Neural cell (in vitro differentiated cells): ENCODE measurements around the gene PPP2R5A. TPM values are rescaled to one million over a fixed set of nuclear protein-coding genes. Genes with fewer than 3 reads are reported as not detected.

Experiments
- H2AFZ ChIP-seq: fragments of 200-600, 300-800 bp; sonication (generic), shearing (Covaris generic); 2 replicates; pipeline ENCODE4 v1.6.0; 2014; ENCODE audit warnings: low read depth, mild to moderate bottlenecking, antibody characterized with exemption, low read length, moderate library complexity
- H3F3A ChIP-seq: fragments of 200-600 bp; shearing (Covaris generic); 2 replicates; pipeline ENCODE4 v1.6.1; 2016; ENCODE audit warnings: mild to moderate bottlenecking, moderate library complexity, mixed read lengths, antibody characterized with exemption, low read length; ENCODE audit not compliant: insufficient read depth, poor library complexity, severe bottlenecking
- H3K27ac ChIP-seq: fragments of 200-600, 300-800 bp; sonication (generic), shearing (Covaris generic); 2 replicates; pipeline ENCODE4 v1.5.1; 2014; ENCODE audit warnings: mild to moderate bottlenecking, low read length, moderate library complexity
- H3K27me3 ChIP-seq: fragments of 300-800, 200-600 bp; sonication (generic), shearing (Covaris generic); 2 replicates; pipeline ENCODE4 v1.6.0; 2014; ENCODE audit warnings: mild to moderate bottlenecking, low read depth, low read length, moderate library complexity; ENCODE audit not compliant: insufficient read depth
- H3K36me3 ChIP-seq: fragments of 300-800, 200-600 bp; sonication (generic), shearing (Covaris generic); 2 replicates; pipeline ENCODE4 v1.5.1; 2014; ENCODE audit warnings: mild to moderate bottlenecking, antibody characterized with exemption, low read length, moderate library complexity; ENCODE audit not compliant: insufficient read depth
- H3K4me2 ChIP-seq: fragments of 300-800, 200-600 bp; sonication (generic), shearing (Covaris generic); 2 replicates; pipeline ENCODE4 v1.6.0; 2014; ENCODE audit warnings: mild to moderate bottlenecking, low read length
- H3K4me3 ChIP-seq: fragments of 300-800, 200-600 bp; sonication (generic), shearing (Covaris generic); 2 replicates; pipeline ENCODE4 v1.5.1; 2014; ENCODE audit warnings: mild to moderate bottlenecking, low read length, moderate library complexity
- H3K79me2 ChIP-seq: fragments of 200-600 bp; shearing (Covaris generic); replicated peaks from 2 replicates; pipeline ENCODE4 v1.6.0; 2014; ENCODE audit warnings: mild to moderate bottlenecking, low read length, moderate library complexity; ENCODE audit not compliant: insufficient read depth
- H3K9ac ChIP-seq: fragments of 300-800, 200-600 bp; sonication (generic), shearing (Covaris generic); 2 replicates; pipeline ENCODE4 v1.6.1; 2016; ENCODE audit warnings: mild to moderate bottlenecking, low read length, mixed read lengths
- H3K9me2 ChIP-seq: fragments of 200-600 bp; shearing (Covaris generic); 2 replicates; pipeline ENCODE4 v1.6.1; 2016; ENCODE audit warnings: mild to moderate bottlenecking, low read length, mixed read lengths; ENCODE audit not compliant: insufficient read depth
- H3K9me3 ChIP-seq: fragments of 200-600, 300-800 bp; sonication (generic), shearing (Covaris generic); 2 replicates; pipeline ENCODE4 v1.6.1; 2016; ENCODE audit warnings: mild to moderate bottlenecking, mixed run types, low read length, moderate library complexity, mixed read lengths
- H4K20me1 ChIP-seq: fragments of 200-600 bp; shearing (Covaris generic); 2 replicates; pipeline ENCODE4 v1.6.1; 2016; ENCODE audit warnings: mild to moderate bottlenecking, mixed run types; ENCODE audit not compliant: insufficient read depth
- CTCF ChIP-seq: fragments of 450-650 bp; IDR thresholded peaks from 2 replicates; pipeline ENCODE4 v1.5.1; 2014; ENCODE audit warnings: antibody characterized with exemption, mild to moderate bottlenecking, moderate library complexity; ENCODE audit not compliant: poor library complexity, severe bottlenecking
- EP300 ChIP-seq: fragments of 450-650 bp; conservative IDR thresholded peaks from 2 replicates; pipeline ENCODE4 v1.6.1; 2014; ENCODE audit warnings: antibody characterized with exemption, mild to moderate bottlenecking, moderate library complexity; ENCODE audit not compliant: poor library complexity, severe bottlenecking
- EZH2 ChIP-seq: fragments of 200-600, 300-800 bp; shearing (Covaris generic), sonication (generic); IDR thresholded peaks from 2 replicates; pipeline ENCODE4 v1.6.1; 2014; ENCODE audit warnings: antibody characterized with exemption, low read length, borderline replicate concordance, mild to moderate bottlenecking; ENCODE audit not compliant: insufficient read depth, poor library complexity, severe bottlenecking
- MXI1 ChIP-seq: fragments of 450-650 bp; conservative IDR thresholded peaks from 2 replicates; pipeline ENCODE4 v1.6.1; 2014; ENCODE audit warnings: antibody characterized with exemption, mild to moderate bottlenecking; ENCODE audit not compliant: poor library complexity, severe bottlenecking
- POLR2AphosphoS5 ChIP-seq: IDR thresholded peaks from 2 replicates; pipeline ENCODE4 v1.6.1; 2012
- RAD21 ChIP-seq: fragments of 450-650 bp; conservative IDR thresholded peaks from 2 replicates; pipeline ENCODE4 v1.6.1; 2014; ENCODE audit warnings: antibody characterized with exemption, mild to moderate bottlenecking, moderate library complexity
- REST ChIP-seq: IDR thresholded peaks from 2 replicates; pipeline ENCODE4 v1.6.1; 2012; ENCODE audit warnings: borderline replicate concordance
- SMC3 ChIP-seq: fragments of 450-650 bp; conservative IDR thresholded peaks from 2 replicates; pipeline ENCODE4 v1.6.1; 2014; ENCODE audit warnings: antibody characterized with exemption, mild to moderate bottlenecking, moderate library complexity; ENCODE audit not compliant: poor library complexity
- TAF1 ChIP-seq: IDR thresholded peaks from 2 replicates; pipeline ENCODE4 v1.6.1; 2012; ENCODE audit warnings: low read depth
- polyA plus RNA-seq: library from polyadenylated mRNA; depleted of rRNA; stranded (reverse); fragments of >200 nt; gene quantifications from 2 replicates; pipeline ENCODE4 v1.2.3, GENCODE V29; 2014

PPP2R5A gene
- polyA plus RNA-seq, 1 donor from 2014 or later, result 5.9 TPM

GRCh38 chr1:212292250-212293105, 7.3 kb downstream of the PPP2R5A start:
- TF ChIP-seq RAD21 (no peak), TAF1 (no peak), CTCF (no peak), POLR2AphosphoS5 (no peak), SMC3 (no peak)
- Histone ChIP-seq H3K4me3 (no peak overlapping the region), H3K27me3 (no peaks in the 10 kb centered on the region), H3K9ac (no peak overlapping the region), H2AFZ (no peak overlapping the region), H3K9me3 (no peaks in the 10 kb centered on the region), H3F3A (no peaks in the 10 kb centered on the region), H3K36me3 (no peaks in the 10 kb centered on the region), H3K79me2 (no peaks in the 10 kb centered on the region), H3K27ac (no peak overlapping the region), H4K20me1 (no peaks in the 10 kb centered on the region), H3K4me2 (no peak overlapping the region), H3K9me2 (no peaks in the 10 kb centered on the region)

- Histone ChIP-seq H3K4me3 (no peak overlapping the region), H3K9me3 (no peaks in the 10 kb centered on the region), H4K20me1 (no peaks in the 10 kb centered on the region), H3K27ac (no peak overlapping the region), H3K4me2 (no peak overlapping the region), H3K27me3 (no peaks in the 10 kb centered on the region), H3K36me3 (no peaks in the 10 kb centered on the region), H3K9ac (no peak overlapping the region), H3K9me2 (no peaks in the 10 kb centered on the region), H3K79me2 (no peaks in the 10 kb centered on the region), H3F3A (no peaks in the 10 kb centered on the region), H2AFZ (no peak overlapping the region)
- TF ChIP-seq EZH2, result no peak
- TF ChIP-seq MXI1, result no peak
- no peak for TF ChIP-seq TAF1
- TF ChIP-seq CTCF, result no peak
These were observed 8.4 kb downstream of the PPP2R5A start for GRCh38 chr1:212293579-212293978.

- H4K20me1 ChIP-seq, result no peaks in the 10 kb centered on the region
- H3K9me2 ChIP-seq, result no peaks in the 10 kb centered on the region
- H3K79me2 ChIP-seq, result no peaks in the 10 kb centered on the region
- no peaks in the 10 kb centered on the region for H3K9me3 ChIP-seq
- H3K9ac ChIP-seq, result no peak overlapping the region
- no peaks in the 10 kb centered on the region for H3F3A ChIP-seq
- H3K36me3 ChIP-seq, result no peaks in the 10 kb centered on the region
- H2AFZ ChIP-seq, result no peak overlapping the region
- H3K27me3 ChIP-seq, result no peaks in the 10 kb centered on the region
- H3K27ac ChIP-seq, result no peak overlapping the region
- H3K4me2 ChIP-seq, result no peak overlapping the region
- no peak overlapping the region for H3K4me3 ChIP-seq
- TF ChIP-seq EP300 (no peak), REST (no peak), TAF1 (no peak), MXI1 (no peak), EZH2 (no peak), CTCF (no peak), SMC3 (no peak), POLR2AphosphoS5 (no peak), RAD21 (no peak)
These were observed 9.8 kb downstream of the PPP2R5A start for GRCh38 chr1:212294983-212295382.
